Muscle layer of duodenum (tissue), 2 donors: ENCODE measurements around the gene NPC1.

Source experiments
- H3K27ac ChIP-seq: one replicate; pipeline ENCODE4 v1.7.0; 2013; ENCODE audit warnings: mild to moderate bottlenecking, low read length
- H3K27me3 ChIP-seq: one replicate; pipeline ENCODE4 v1.7.0; 2013; ENCODE audit warnings: low read depth, mild to moderate bottlenecking, control low read depth, low read length
- H3K36me3 ChIP-seq, 2 donors: one replicate each; pipeline ENCODE4 v1.7.0; 2013; ENCODE audit warnings: low read length in 2 of 2, control low read depth in 1 of 2, mild to moderate bottlenecking in 1 of 2; ENCODE audit not compliant: insufficient read depth in 2 of 2, control insufficient read depth in 1 of 2
- H3K4me1 ChIP-seq, 2 donors: one replicate each; pipeline ENCODE4 v1.7.0; 2013; ENCODE audit warnings: low read length in 2 of 2, mild to moderate bottlenecking in 2 of 2, control low read depth in 1 of 2, moderate library complexity in 1 of 2; ENCODE audit not compliant: insufficient read depth in 2 of 2, control insufficient read depth in 1 of 2
- H3K4me3 ChIP-seq, 2 donors: one replicate each; pipeline ENCODE4 v1.7.0; 2013; ENCODE audit warnings: low read length in 2 of 2, low read depth in 1 of 2, mild to moderate bottlenecking in 1 of 2
- H3K9me3 ChIP-seq, 2 donors: one replicate each; pipeline ENCODE4 v1.7.0; 2013; ENCODE audit warnings: low read length in 2 of 2, control low read depth in 1 of 2, mild to moderate bottlenecking in 1 of 2; ENCODE audit not compliant: control insufficient read depth in 1 of 2
- donor health status: healthy.

NPC1 gene

DNA sequence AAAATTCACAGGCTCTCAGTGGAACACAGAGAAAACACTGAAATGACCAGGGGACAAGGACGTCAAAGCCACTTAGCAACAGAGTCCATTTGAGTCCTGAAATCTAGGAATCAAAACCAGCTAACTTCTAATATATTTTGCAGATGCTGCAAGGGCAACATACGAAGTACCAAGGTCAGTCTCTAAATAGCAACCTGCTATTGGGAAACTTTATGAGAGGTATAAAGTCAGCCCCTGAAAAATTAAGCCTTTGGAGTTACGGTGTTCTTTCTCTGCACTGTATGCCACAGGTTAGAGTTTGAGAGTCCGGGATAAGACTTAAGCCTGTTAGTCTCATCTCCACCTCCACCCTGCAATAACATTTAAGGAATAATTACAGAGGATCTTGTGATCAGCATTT lies 13.3 kb downstream of the NPC1 start:
- Histone ChIP-seq H3K27ac (no peak overlapping the region), H3K4me3 (no peak overlapping the region), H3K36me3 (peaks cover 20 to 30% of the 10 kb centered on the region in 2 donors), H3K4me1 (no peaks in the 10 kb centered on the region), H3K27me3 (no peaks in the 10 kb centered on the region), H3K9me3 (no peaks in the 10 kb centered on the region)

- Histone ChIP-seq H3K27me3 (no peaks in the 10 kb centered on the region), H3K36me3 (peaks cover 22 to 32% of the 10 kb centered on the region in 2 donors), H3K4me3 (no peak overlapping the region), H3K4me1 (no peaks in the 10 kb centered on the region), H3K9me3 (no peaks in the 10 kb centered on the region), H3K27ac (no peak overlapping the region)
Measured at GRCh38 chr18:23572570-23572969, 13.7 kb downstream of the NPC1 start.

DNA sequence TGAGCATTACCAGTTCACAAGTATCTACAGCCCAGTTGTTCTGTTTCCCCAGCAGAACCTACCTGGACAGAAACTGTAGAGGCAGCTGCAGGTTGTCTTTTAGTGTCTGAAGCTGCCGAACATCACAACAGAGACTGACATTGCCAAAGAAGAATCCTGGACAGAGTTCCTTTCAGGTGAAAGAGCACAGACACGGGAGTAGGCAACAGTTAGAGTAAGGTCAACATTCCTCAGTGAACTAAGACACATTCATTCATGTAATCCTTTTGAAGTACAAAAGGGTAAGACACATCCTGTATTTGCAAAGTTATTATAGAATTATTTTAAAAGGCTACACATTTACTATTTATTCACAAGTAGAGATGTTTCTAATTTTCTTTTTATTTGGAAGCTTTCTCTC lies 14.3 kb downstream of the NPC1 start:
- Histone ChIP-seq H3K4me1 (no peaks in the 10 kb centered on the region), H3K36me3 (peaks cover 27 to 38% of the 10 kb centered on the region in 2 donors), H3K27me3 (no peaks in the 10 kb centered on the region), H3K9me3 (no peaks in the 10 kb centered on the region), H3K27ac (no peak overlapping the region), H3K4me3 (no peak overlapping the region)

GRCh38 chr18:23570912-23571504 lies 15.3 kb downstream of the NPC1 start:
- peaks cover 34 to 48% of the 10 kb centered on the region in 2 donors for H3K36me3 ChIP-seq
- no peak overlapping the region for H3K4me3 ChIP-seq
- H3K4me1 ChIP-seq = no peaks in the 10 kb centered on the region
- no peaks in the 10 kb centered on the region for H3K27me3 ChIP-seq
- H3K9me3 ChIP-seq = no peaks in the 10 kb centered on the region
- no peak overlapping the region for H3K27ac ChIP-seq

- no peaks in the 10 kb centered on the region for H3K9me3 ChIP-seq
- H3K4me3 ChIP-seq = no peak overlapping the region
- H3K27me3 ChIP-seq = no peaks in the 10 kb centered on the region
- peaks cover 34 to 53% of the 10 kb centered on the region in 2 donors for H3K36me3 ChIP-seq
- H3K4me1 ChIP-seq = no peaks in the 10 kb centered on the region
- H3K27ac ChIP-seq = no peak overlapping the region
Measured at GRCh38 chr18:23569299-23570063, 16.8 kb downstream of the NPC1 start.

DNA sequence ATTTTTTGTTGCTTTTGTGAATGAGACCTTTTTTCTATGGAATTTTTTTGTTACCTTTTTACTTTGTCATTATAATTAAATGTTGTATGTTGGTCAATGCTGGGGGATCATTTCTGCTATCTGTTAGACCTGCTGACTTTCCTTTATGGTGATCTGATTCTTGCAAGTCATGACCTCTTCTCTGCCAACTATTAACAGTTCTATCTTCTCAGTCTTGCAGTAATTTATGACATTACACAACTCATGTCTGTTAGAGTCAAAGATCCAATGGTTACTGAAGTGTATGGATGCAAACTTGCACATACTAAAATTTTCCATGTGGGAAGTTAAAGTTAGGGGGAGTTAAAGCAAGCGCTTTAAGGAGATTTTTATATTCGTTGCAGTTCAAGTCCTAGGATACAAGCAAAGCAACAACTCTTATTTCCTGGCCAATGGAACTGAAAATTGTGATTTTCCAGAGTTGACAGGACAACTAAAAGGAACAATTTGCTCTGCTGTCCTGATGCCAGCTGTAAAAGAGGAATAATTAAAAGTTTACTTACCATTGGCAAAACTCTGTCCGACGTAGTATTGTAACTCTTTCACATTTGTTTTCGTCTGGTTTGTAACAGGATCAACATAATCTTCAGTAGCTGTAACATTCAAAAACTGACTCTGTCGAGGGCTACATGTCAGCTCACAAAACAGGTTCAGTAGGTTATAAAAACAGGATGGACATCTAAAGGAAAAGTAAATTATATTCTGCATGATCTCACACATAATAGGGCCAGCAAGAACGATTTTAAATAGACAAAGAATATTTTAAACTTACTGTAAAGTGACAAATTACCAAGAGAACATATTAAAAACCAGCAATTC lies 17.8 kb downstream of the NPC1 start:
- Histone ChIP-seq H3K27ac (no peak overlapping the region), H3K9me3 (no peaks in the 10 kb centered on the region), H3K27me3 (no peaks in the 10 kb centered on the region), H3K36me3 (peaks cover 34 to 52% of the 10 kb centered on the region in 2 donors), H3K4me3 (no peak overlapping the region), H3K4me1 (no peaks in the 10 kb centered on the region)

DNA sequence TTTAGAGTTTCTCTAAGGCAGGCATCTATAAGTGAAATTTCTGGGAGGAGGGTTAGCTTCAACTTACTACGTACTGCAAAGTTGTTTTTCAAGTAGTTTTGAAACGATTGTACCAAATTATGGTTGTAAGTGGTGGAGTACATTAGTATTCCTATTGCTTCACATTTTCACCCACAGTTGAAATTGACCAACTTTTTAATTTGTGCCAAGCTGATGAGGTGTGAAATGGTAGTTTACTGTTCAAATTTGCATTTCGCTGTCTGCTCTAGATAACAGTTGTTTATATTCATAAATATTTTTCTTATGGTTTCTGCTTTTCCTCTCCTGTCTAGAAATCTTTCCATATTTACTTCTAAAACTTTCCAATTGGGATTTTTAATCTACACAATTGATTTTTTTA lies 18.6 kb downstream of the NPC1 start:
- no peaks in the 10 kb centered on the region for H3K9me3 ChIP-seq
- no peak overlapping the region for H3K27ac ChIP-seq
- no peak overlapping the region for H3K4me3 ChIP-seq
- no peaks in the 10 kb centered on the region for H3K27me3 ChIP-seq
- H3K36me3 ChIP-seq = peaks cover 28 to 44% of the 10 kb centered on the region in 2 donors
- no peaks in the 10 kb centered on the region for H3K4me1 ChIP-seq

DNA sequence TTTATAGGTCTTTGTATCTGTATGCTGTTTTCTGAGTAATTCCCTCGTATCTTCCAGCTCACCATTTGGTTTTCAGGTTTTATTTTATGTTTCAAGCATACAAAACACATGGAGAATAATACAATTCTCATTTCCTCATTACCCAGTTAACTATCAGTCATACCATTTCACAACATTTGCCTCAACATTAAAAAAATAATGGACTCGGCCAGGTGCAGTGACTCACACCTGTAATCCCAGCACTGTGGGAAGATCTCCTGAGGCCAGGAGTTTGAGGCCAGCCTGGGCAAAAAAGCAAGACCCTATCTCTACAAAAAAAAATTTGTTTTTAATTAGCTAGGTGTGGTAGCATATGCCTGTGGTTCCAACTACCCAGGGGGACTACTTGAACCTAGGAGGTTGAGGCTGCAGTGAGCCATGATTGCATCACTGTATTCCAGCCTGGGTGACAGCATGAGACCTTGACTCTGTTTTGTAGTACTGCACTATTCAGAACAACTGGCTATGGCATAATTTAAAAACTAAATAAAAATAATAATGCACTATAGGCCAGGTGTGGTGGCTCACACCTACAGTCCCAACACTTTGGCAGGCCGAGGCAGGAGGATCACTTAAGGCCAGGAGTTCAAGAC lies 20.3 kb downstream of the NPC1 start:
- no peaks in the 10 kb centered on the region for H3K4me1 ChIP-seq
- H3K36me3 ChIP-seq = peaks cover 33 to 56% of the 10 kb centered on the region in 2 donors
- H3K9me3 ChIP-seq = no peaks in the 10 kb centered on the region
- H3K27me3 ChIP-seq = no peaks in the 10 kb centered on the region
- H3K4me3 ChIP-seq = no peak overlapping the region
- no peak overlapping the region for H3K27ac ChIP-seq

DNA sequence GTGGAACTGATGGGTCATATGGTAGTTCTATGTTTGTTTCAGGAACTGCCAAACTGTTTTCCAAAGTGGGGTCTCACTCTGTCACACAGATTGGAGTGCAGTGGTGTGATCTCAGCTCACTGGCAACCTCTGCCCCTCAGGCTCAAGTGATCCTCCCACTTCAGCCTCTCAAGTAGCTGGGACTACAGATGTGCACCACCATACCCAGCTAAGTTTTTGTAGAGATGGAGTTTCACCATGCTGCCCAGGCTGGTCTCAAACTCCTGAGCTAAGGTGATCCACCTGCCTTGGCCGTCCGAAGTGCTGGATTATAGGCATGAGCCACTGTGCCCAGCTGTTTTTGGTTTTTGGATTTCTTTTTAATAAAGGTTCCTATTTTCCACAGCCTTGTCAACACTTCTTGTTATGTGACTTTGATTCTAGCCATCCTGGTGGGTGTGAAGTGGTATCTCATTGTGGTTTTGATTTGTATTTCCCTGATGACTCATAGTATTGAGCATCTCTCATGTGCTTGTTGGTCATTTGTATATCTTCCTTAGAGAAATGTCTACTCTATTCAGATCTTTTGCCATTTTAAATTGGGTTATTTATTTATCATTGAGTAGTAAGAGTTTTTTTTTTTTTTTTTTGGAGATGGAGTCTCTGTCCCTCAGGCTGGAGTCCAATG lies 22.8 kb downstream of the NPC1 start:
- H3K9me3 ChIP-seq = no peaks in the 10 kb centered on the region
- no peak overlapping the region for H3K27ac ChIP-seq
- peaks cover 35 to 63% of the 10 kb centered on the region in 2 donors for H3K36me3 ChIP-seq
- H3K27me3 ChIP-seq = no peaks in the 10 kb centered on the region
- no peak overlapping the region for H3K4me3 ChIP-seq
- no peaks in the 10 kb centered on the region for H3K4me1 ChIP-seq

- Histone ChIP-seq H3K9me3 (no peaks in the 10 kb centered on the region), H3K27ac (no peak overlapping the region), H3K4me1 (no peaks in the 10 kb centered on the region), H3K4me3 (no peak overlapping the region), H3K36me3 (peaks cover 39 to 74% of the 10 kb centered on the region in 2 donors), H3K27me3 (no peaks in the 10 kb centered on the region)
Measured at GRCh38 chr18:23560186-23560585, 26.1 kb downstream of the NPC1 start.
